ENCODE measurements around the gene NPAS4. TPM values are rescaled to one million over a fixed set of nuclear protein-coding genes. Genes with fewer than 3 reads are reported as not detected.
"Not testable (repeated sequence)": the region's sequence is repeated elsewhere in the genome, so short reads cannot be mapped to it uniquely, and the experiment has no call there.

Gene NPAS4
- total and polyA plus RNA-seq, 2 of the 13 experiments (the other 11 are each of a cell fraction or from before 2014, with no cell fraction given), result not detected

DNA sequence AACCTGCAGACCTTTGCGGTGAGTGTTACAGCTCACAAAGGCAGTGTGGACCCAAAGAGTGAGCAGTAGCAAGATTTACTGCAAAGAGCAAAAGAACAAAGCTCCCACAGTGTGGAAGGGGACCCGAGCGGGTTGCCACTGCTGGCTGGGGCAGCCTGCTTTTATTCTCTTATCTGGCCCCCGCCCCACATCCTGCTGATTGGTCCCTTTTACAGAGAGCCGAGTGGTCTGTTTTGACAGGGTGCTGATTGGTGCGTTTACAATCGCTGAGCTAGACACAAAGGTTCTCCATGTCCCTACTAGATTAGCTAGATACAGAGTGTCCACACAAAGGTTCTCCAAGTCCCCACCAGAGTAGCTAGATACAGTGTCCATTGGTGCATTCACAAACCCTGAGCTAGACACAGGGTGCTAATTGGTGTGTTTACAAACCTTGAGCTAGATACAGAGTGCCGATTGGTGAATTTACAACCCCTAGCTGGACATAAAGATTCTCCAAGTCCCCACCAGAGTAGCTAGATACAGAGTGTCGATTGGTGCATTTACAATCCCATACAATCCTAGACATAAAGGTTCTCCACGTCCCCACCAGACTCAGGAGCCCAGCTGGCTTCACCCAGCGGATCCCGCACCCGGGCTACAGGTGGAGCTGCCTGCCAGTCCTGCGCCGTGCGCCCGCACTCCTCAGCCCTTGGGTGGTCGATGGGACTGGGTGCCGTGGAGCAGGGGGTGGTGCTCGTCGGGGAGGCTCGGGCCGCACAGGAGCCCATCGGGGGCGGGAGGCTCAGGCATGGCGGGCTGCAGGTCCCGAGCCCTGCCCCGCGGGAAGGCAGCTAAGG is 19.5 kb downstream of the NPAS4 start:
- Histone ChIP-seq H3K4me1 (ENCODE audit: insufficient read depth, low read length) (peaks cover 33% of the 10 kb centered on the region), H3K4me2 (ENCODE audit: low read depth, low read length) (peak overlapping the region; percentile 90), H3K9ac (ENCODE audit: insufficient read depth, low read depth, low read length) (peak overlapping the region; percentile 46; the same call in 1 of the 2 replicates), H2AFZ (ENCODE audit: low read length) (peak overlapping the region; percentile 15), H3K4me3 (replicated peaks in 1 of 3; ENCODE audit: insufficient read depth in 1 of 3, low read depth in 2 of 3, low read length in 3 of 3) (peak overlapping the region in 2 of 3 experiments; percentile 35 to 40; a peak in 4 of 6 replicates), H3K27ac (ENCODE audit: extremely low read length, insufficient read depth, low read length) (peak overlapping the region; percentile 63), H3K36me3 (replicated peaks in 1 of 2; ENCODE audit: control insufficient read depth in 1 of 2, insufficient read depth in 2 of 2, low read length in 2 of 2) (peaks cover 5 to 15% of the 10 kb centered on the region in 2 experiments; a peak in 4 of 5 replicates)
- ATAC-seq (peak; percentile 21; the same call in 1 of the 3 replicates), DNase-seq (ENCODE audit: low spot score) (peak; percentile 55)
- POLR2A ChIA-PET, result interaction anchor here (0.9 to 3.2 kb wide), 7 partner anchors 10 to 238 kb away, joined by 3 to 41 read pairs (median 10); partner anchors contain the start of genes BBS1, DPP3, PELI3 and RBM4B
- in situ Hi-C loops (cut with HindIII; ENCODE audit: extremely low pct_ligation_motif_present, low pct_unique_long_range_greater_than_20kb); H3K27me3 ChIP-seq (ENCODE audit: control insufficient read depth in 1 of 2, insufficient read depth in 2 of 2, low read length in 2 of 2); FAIRE-seq; H3K9me3 ChIP-seq (ENCODE audit: low read length); intact Hi-C loops (cut with micrococcal nuclease; ENCODE audit: unreplicated experiment); BruUV-seq (replicated peaks); H4K20me1 ChIP-seq (ENCODE audit: insufficient read depth, low read length); H3K79me2 ChIP-seq (ENCODE audit: insufficient read depth, low read length): not testable (repeated sequence)
- CTCF ChIA-PET (ENCODE audit: low intra/inter-chr PET ratio, low total read pairs), result interaction anchor here (2.3 kb wide), 1 partner anchor 32 kb away, joined by 11 read pairs; no protein-coding TSS in a partner anchor
- 31% methylated on average over 8 of the region's 29 CpGs for WGBS (ENCODE audit: low lambda C conversion rate)
- TF ChIP-seq ZNF329 (CRISPR knock-in tag; IDR thresholded peaks at IDR 0.05; ENCODE audit: low read depth) (0 out of 2 replicates have a peak, but pooled peaks have one; percentile 28), NFYB (CRISPR knock-in tag; IDR thresholded peaks at IDR 0.05) (peak; percentile 87), POLR2G (IDR thresholded peaks at IDR 0.05; ENCODE audit: low read depth, low read length) (peak; percentile 80), PATZ1 (CRISPR knock-in tag; IDR thresholded peaks at IDR 0.05) (peak; percentile 23; the same call in 1 of the 2 replicates), SALL1 (CRISPR knock-in tag; IDR thresholded peaks at IDR 0.05) (peak; percentile 28; the same call in 1 of the 2 replicates), ZFP91 (CRISPR knock-in tag; IDR thresholded peaks at IDR 0.05; ENCODE audit: borderline replicate concordance) (peak; percentile 34; the same call in 1 of the 2 replicates), HOMEZ (CRISPR knock-in tag; IDR thresholded peaks at IDR 0.05; ENCODE audit: low read depth) (peak; percentile 54; the same call in 1 of the 2 replicates), GATA4 (IDR thresholded peaks at IDR 0.05; ENCODE audit: borderline replicate concordance, low read depth) (peak; percentile 74; the same call in 1 of the 2 replicates)
- TF ChIP-seq, protein P1, sequence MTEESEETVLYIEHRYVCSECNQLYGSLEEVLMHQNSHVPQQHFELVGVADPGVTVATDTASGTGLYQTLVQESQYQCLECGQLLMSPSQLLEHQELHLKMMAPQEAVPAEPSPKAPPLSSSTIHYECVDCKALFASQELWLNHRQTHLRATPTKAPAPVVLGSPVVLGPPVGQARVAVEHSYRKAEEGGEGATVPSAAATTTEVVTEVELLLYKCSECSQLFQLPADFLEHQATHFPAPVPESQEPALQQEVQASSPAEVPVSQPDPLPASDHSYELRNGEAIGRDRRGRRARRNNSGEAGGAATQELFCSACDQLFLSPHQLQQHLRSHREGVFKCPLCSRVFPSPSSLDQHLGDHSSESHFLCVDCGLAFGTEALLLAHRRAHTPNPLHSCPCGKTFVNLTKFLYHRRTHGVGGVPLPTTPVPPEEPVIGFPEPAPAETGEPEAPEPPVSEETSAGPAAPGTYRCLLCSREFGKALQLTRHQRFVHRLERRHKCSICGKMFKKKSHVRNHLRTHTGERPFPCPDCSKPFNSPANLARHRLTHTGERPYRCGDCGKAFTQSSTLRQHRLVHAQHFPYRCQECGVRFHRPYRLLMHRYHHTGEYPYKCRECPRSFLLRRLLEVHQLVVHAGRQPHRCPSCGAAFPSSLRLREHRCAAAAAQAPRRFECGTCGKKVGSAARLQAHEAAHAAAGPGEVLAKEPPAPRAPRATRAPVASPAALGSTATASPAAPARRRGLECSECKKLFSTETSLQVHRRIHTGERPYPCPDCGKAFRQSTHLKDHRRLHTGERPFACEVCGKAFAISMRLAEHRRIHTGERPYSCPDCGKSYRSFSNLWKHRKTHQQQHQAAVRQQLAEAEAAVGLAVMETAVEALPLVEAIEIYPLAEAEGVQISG (CRISPR knock-in tag; IDR thresholded peaks at IDR 0.05), result peak; percentile 34; the same call in 1 of the 2 replicates
- TF ChIP-seq, protein P2, sequence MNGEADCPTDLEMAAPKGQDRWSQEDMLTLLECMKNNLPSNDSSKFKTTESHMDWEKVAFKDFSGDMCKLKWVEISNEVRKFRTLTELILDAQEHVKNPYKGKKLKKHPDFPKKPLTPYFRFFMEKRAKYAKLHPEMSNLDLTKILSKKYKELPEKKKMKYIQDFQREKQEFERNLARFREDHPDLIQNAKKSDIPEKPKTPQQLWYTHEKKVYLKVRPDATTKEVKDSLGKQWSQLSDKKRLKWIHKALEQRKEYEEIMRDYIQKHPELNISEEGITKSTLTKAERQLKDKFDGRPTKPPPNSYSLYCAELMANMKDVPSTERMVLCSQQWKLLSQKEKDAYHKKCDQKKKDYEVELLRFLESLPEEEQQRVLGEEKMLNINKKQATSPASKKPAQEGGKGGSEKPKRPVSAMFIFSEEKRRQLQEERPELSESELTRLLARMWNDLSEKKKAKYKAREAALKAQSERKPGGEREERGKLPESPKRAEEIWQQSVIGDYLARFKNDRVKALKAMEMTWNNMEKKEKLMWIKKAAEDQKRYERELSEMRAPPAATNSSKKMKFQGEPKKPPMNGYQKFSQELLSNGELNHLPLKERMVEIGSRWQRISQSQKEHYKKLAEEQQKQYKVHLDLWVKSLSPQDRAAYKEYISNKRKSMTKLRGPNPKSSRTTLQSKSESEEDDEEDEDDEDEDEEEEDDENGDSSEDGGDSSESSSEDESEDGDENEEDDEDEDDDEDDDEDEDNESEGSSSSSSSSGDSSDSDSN (CRISPR knock-in tag; IDR thresholded peaks at IDR 0.05), result peak; percentile 56

All from HepG2 (cell line).